AG09319 (cell line): ENCODE data around the gene TBL3.
"Not testable (repeated sequence)": the region's sequence is repeated elsewhere in the genome, so short reads cannot be mapped to it uniquely, and the experiment has no call there.

ENCODE experiments used
- DNase-seq: peaks from one replicate; pipeline ENCODE4 v3.0.0-alpha.2; 2010; ENCODE audit warnings: low read depth; ENCODE audit errors: extremely low read depth
- TF ChIP-seq, protein P1 (sequence below): IDR thresholded peaks from 2 replicates; pipeline ENCODE4 v1.5.1; 2011; ENCODE audit warnings: low read depth, mild to moderate bottlenecking, inconsistent platforms, low read length, moderate library complexity

Gene TBL3

DNA sequence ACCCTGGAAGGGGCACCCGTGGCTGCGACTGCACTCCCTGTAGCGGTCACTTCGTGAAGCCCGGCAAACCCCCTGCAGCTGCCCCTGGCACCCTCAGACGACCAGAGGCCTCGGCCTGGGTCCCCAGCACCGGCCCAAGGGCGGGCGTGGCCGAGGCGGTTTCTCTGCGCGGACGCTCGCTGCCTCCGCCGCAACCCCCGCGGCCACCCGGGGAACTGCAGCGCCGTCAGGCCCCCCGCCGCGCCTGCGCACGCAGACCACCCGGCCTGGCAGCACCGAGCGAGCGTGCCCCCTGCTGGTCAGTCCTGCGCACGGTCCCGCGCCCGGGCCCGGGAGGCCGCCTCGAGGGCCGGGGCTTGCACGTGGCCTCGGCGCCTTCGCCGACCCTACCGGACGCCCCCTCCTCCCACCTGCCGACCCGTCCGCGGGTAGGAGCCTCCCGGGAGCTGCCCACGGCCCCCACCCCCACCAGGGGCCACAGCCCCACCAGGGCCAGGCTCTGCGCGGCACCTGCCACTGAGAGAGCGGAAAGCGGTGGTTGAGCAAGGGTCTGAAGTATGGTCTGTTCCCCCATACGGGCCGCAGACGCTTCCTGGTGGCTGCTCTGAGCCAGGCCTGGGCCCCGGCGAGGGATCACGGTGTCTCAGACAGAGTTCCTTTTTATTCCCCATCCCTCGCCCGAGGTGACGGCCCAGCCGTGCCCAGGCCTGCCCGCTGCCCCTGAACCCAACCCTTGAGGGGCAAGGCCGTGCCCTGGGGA, 42.1 kb upstream of the TBL3 start:
- DNase-seq, result peak; percentile 57

DNA sequence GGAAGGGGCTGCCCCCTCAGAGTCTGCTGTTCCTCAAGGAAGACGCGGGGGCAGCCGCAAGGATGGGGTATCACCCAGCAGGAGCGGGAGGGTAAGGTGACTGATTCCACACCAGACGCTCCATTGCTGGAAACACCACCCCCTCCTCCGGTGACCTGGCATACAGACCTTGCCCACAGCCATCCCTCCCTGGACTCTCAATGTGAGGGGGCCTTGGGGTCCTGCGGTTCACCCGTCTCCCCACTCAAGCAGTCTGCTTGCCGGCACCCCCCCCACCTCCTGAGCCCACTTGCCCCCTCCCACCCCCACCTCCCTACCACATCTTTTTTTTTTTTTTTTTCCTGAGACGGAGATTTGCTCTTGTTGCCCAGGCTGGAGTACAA, 41.5 kb upstream of the TBL3 start:
- TF ChIP-seq, protein P1, sequence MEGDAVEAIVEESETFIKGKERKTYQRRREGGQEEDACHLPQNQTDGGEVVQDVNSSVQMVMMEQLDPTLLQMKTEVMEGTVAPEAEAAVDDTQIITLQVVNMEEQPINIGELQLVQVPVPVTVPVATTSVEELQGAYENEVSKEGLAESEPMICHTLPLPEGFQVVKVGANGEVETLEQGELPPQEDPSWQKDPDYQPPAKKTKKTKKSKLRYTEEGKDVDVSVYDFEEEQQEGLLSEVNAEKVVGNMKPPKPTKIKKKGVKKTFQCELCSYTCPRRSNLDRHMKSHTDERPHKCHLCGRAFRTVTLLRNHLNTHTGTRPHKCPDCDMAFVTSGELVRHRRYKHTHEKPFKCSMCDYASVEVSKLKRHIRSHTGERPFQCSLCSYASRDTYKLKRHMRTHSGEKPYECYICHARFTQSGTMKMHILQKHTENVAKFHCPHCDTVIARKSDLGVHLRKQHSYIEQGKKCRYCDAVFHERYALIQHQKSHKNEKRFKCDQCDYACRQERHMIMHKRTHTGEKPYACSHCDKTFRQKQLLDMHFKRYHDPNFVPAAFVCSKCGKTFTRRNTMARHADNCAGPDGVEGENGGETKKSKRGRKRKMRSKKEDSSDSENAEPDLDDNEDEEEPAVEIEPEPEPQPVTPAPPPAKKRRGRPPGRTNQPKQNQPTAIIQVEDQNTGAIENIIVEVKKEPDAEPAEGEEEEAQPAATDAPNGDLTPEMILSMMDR, result no peak
- DNase-seq, result no peak

More for the DNA sequence above, 42.1 kb upstream of the TBL3 start:
- TF ChIP-seq, protein P1, result peak; percentile 41

DNA sequence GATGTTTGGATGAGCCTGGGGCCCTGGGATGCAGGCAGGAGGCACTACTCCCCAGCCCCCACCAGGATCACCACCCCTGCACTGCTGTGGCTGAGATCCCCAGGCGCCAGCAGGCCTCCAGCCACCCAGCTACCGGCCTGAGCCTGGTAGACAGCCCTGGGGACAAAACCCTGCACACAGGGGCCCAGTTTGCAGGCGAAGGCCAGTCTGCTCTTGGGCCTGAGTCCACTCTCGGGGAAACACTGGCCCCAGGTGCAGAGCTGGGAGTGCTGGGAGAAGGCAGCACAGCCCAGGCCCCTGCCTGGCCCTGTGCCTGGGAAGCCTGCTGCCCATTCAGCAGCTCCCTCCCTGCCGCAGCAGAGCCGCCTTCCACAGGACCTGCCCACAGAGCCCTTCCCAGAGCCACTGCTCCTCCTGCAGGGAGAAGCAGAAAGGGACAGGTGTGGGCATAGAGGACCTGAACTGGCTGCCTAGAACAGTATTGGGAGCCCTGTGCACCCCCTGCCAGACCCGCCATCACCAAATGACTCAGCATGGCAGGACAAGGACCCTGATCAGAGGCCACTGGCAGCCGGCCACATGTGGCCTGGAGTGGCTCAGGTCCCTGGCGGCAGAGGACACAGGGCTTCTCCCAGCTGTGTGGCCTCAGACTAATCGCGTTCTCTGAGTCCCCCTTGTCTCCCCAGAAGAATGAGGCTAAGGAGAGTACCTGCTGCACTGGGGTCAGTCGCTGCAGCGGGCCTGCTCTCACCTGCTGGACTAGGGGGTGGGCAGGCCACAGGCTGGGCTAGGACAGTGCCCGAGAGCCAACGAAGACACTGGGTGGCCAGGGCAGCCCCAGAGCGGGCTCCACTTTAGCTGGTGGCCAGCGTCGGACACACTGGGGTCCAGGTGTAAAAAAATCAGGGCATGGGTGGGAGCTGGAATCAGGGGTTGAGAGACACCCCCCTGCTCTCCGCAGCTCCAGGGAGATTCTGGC, 39.5 kb upstream of the TBL3 start:
- TF ChIP-seq, protein P1, result no peak
- no peak for DNase-seq

DNA sequence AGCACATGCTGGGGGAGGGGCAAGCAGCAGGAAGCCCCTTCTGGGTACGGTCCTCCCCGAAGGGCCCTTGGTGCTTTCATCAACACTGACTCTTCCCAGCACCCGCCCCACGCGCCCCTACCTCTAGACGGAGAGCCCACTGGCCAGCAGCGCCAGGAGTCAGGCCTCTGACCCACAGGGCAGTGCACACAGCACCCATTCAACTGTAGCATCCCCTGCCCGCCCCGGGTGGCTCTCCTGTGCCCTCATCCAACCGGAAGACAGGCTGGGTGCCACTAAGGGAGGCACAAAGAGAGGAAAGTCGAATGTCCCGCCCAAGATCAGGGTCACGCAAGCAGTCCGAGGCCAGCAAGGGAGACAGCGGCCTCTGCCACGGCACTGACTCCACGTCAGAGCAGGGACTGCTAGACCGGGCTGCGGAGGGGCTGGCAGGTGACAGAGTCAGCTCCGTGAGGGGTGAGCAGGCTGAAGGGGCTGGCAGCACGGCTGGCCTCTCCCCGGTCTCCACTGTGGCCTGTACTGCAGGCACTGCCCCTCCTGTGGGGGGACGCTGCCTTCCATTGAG, 38.7 kb upstream of the TBL3 start:
- TF ChIP-seq, protein P1, result no peak
- DNase-seq, result no peak

DNA sequence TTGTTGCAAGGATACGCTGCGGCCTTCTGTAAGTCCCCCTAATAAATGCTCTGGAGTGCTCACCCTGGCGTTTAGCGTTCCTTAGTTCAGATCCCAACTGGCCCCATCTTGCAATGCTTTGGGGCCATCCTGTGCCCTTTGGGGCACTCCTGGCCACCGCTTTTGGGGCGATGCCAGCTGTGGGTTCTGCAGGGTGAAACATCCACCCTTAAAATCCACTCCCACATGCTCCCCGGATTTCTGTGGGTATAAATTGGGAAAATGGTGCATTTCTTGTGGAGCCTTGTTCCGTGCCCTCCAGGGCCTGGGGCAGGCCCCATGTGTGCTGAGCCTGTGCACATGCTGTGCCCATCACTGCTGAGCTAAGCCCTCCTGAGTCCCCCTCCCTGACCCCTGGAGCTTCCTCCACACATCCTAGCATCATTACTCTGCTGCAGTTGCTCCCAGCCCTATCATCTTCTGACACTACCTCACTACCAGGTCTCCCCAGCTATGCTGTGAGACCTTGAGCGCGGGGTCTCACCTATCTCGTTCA, 34.8 kb upstream of the TBL3 start:
- DNase-seq, result no peak
- TF ChIP-seq, protein P1, result no peak

DNA sequence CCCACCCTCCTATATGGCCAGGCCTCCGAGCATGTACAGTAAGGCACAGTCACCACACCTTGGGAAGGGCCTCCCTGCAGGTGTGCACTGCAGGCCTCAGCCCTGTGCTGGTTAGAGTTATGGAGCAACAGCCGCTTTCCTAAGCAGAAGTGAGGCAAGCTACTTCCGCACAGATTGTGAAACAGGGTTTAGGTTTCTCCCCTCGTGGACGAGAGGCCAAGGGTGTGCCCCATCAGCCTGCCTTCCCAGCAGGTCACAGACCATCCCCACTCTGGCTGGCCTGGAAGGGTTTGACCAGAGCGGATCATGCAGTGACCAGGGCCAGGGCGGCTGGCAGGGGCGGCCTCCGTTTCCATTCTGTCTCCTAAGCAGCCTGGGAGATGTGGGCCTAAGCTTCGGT, 33.5 kb upstream of the TBL3 start:
- TF ChIP-seq, protein P1, result no peak
- no peak for DNase-seq

DNA sequence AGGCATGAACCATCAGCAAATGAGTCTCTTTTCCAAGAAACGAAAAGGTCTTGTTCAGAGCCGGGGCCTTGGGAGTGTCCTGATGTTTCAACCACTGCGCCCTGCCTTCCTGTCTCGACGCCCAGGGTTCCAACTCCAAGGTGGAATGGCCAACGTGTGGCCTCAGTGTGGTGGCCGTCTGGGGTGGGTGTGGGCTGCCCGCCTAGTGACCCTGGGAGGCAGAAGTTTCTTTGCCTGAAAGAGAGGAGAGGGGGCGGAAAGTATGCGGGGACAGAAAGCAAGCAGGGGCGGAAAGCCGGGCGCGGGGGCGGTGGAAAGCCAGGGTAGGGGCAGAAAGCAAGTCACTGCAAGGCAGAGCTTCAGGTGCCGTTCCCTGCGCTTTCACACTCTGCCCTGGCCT, 32.9 kb upstream of the TBL3 start:
- TF ChIP-seq, protein P1, result no peak
- no peak for DNase-seq

DNA sequence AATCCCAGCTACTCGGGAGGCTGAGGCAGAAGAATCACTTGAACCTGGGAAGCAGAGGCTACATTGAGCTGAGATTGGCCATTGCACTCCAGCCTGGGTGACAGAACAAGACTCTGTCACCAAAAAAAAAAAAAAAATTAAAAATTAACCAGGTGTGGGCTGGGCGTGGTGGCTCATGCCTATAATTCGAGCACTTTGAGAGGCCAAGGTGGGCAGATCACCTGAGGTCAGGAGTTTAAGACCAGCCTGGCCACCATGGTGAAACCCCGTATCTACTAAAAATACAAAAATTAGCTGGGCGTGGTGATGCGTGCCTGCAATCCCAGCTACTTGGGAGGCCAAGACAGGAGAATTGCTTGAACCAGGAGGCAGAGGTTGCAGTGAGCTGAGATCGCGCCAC, 32.0 kb upstream of the TBL3 start:
- DNase-seq, result not testable (repeated sequence)
